Esophagus muscularis mucosa (tissue), 4 donors: ENCODE data around the gene RAD51C. TPM values are rescaled to one million over a fixed set of nuclear protein-coding genes. Genes with fewer than 3 reads are reported as not detected.
A peak's percentile ranks its signal among the peaks of the same experiment; 100 is the strongest.

ENCODE experiments used
- DNase-seq: peaks from one replicate; pipeline ENCODE4 v3.0.0-alpha.2; 2017; ENCODE audit errors: extremely low spot score
- H3K27ac ChIP-seq, 4 donors: fragments of 200-600 bp; sonication (generic); replicated peaks in 1 of 4; 1 replicate in 3 of 4; 2 replicates in 1 of 4; pipeline ENCODE4 v1.5.1; 2016 to 2019; ENCODE audit warnings: mild to moderate bottlenecking in 1 of 4
- H3K27me3 ChIP-seq, 4 donors: fragments of 200-600 bp; sonication (generic); one replicate each; pipeline versions ENCODE4 v1.5.1 to v1.6.0; 2016 to 2019
- H3K36me3 ChIP-seq, 4 donors: fragments of 200-600 bp; sonication (generic); one replicate each; pipeline ENCODE4 v1.5.1; 2016 to 2019
- H3K4me1 ChIP-seq, 4 donors: fragments of 200-600 bp; sonication (generic); one replicate each; pipeline ENCODE4 v1.5.1; 2016 to 2019
- H3K4me3 ChIP-seq, 4 donors: fragments of 200-600 bp; sonication (generic); 1 replicate in 2 of 4; 2 replicates in 2 of 4; pipeline ENCODE4 v1.5.1; 2016 to 2019; ENCODE audit warnings: mild to moderate bottlenecking in 4 of 4, moderate library complexity in 1 of 4
- H3K9me3 ChIP-seq, 4 donors: fragments of 200-600 bp; sonication (generic); 1 replicate in 3 of 4; 2 replicates in 1 of 4; pipeline ENCODE4 v1.5.1; 2016 to 2019
- CTCF ChIP-seq, 3 experiments: fragments of 200-600 bp in 2 of 3; fragments of 450-650 bp in 1 of 3; sonication (generic) in 2 of 3; IDR thresholded peaks; one replicate each; pipeline ENCODE4 v1.5.1; 2017 to 2019; ENCODE audit warnings: antibody characterized with exemption in 3 of 3, mild to moderate bottlenecking in 2 of 3, moderate library complexity in 1 of 3
- EP300 ChIP-seq: sonication (generic); formaldehyde crosslinking; IDR thresholded peaks from one replicate; pipeline ENCODE4 v1.6.1; 2017; ENCODE audit warnings: antibody characterized with exemption
- POLR2A ChIP-seq: fragments of 450-650 bp; IDR thresholded peaks from one replicate; pipeline ENCODE4 v1.6.1; 2017; ENCODE audit warnings: antibody characterized with exemption, moderate library complexity, mild to moderate bottlenecking, low read depth
- POLR2AphosphoS5 ChIP-seq, 2 donors: sonication (generic); formaldehyde crosslinking; IDR thresholded peaks; one replicate each; pipeline ENCODE4 v1.6.1; 2017; ENCODE audit warnings: antibody characterized with exemption in 2 of 2
- WGBS: methylation state at CpG from one replicate; pipeline ENCODE4 v1.1.5; 2018; 5-methylcytosine and 5-hydroxymethylcytosine counted together
- intact Hi-C: fragments of 100-400 bp; cut with DNase I; formaldehyde crosslinking; loops from one replicate; pipeline ENCODE4 v1.15.1; 2023
- total RNA-seq, 4 donors: library from RNA; depleted of rRNA; stranded (reverse); fragments of >200 nt; gene quantifications; one replicate each; pipeline versions ENCODE4 v1.1.0 to v1.2.1, GENCODE V29; 2016

The RAD51C gene
- total RNA-seq, 4 donors from 2014 or later, result 20.1 to 27.0 (median 21.4) TPM

GRCh38 chr17:58665946-58666857, 26.2 kb upstream of the RAD51C start:
- WGBS, result 89% methylated on average over 25 of the region's 25 CpGs
- Histone ChIP-seq H3K27me3 (no peaks in the 10 kb centered on the region), H3K36me3 (no peaks in the 10 kb centered on the region), H3K4me3 (peak overlapping the region in 1 of 4 donors; percentile 14), H3K9me3 (no peaks in the 10 kb centered on the region), H3K4me1 (no peaks in the 10 kb centered on the region), H3K27ac (peak overlapping the region in 2 of 4 donors; percentile 13 to 26)
- no peak for DNase-seq
- no peak for TF ChIP-seq POLR2AphosphoS5 (IDR thresholded peaks at IDR 0.05)
- no peak for TF ChIP-seq EP300
- TF ChIP-seq CTCF (IDR thresholded peaks at IDR 0.05), result no peak
- no peak for TF ChIP-seq POLR2A
- intact Hi-C loops, result no loop called here

- Histone ChIP-seq H3K27me3 (no peaks in the 10 kb centered on the region), H3K4me1 (no peaks in the 10 kb centered on the region), H3K4me3 (peak overlapping the region in 1 of 4 donors; percentile 14), H3K27ac (peak overlapping the region in 2 of 4 donors; percentile 13 to 26), H3K9me3 (no peaks in the 10 kb centered on the region), H3K36me3 (no peaks in the 10 kb centered on the region)
- 66% methylated on average over 19 of the region's 19 CpGs for WGBS
- no peak for DNase-seq
- TF ChIP-seq POLR2AphosphoS5 (IDR thresholded peaks at IDR 0.05) (no peak), POLR2A (no peak), CTCF (IDR thresholded peaks at IDR 0.05) (no peak), EP300 (no peak)
- intact Hi-C loops, result no loop called here
Observed at GRCh38 chr17:58666858-58667267, 25.5 kb upstream of the RAD51C start.

GRCh38 chr17:58667934-58668597, 24.3 kb upstream of the RAD51C start:
- H3K36me3 ChIP-seq, result no peaks in the 10 kb centered on the region
- TF ChIP-seq EP300, result no peak
- TF ChIP-seq POLR2AphosphoS5 (IDR thresholded peaks at IDR 0.05), result no peak
- TF ChIP-seq POLR2A, result no peak
- TF ChIP-seq CTCF (IDR thresholded peaks at IDR 0.05), result no peak
- no peak overlapping the region for H3K27ac ChIP-seq
- WGBS, result 82% methylated on average over 1 of the region's 1 CpG
- intact Hi-C loops, result no loop called here
- no peak for DNase-seq
- no peaks in the 10 kb centered on the region for H3K27me3 ChIP-seq
- H3K9me3 ChIP-seq, result no peaks in the 10 kb centered on the region
- no peak overlapping the region for H3K4me3 ChIP-seq
- no peaks in the 10 kb centered on the region for H3K4me1 ChIP-seq

GRCh38 chr17:58668598-58668935, 23.8 kb upstream of the RAD51C start:
- 86% methylated on average over 2 of the region's 2 CpGs for WGBS
- no peak for DNase-seq

More at GRCh38 chr17:58668598-58668935, 23.8 kb upstream of the RAD51C start:
- Histone ChIP-seq H3K27me3 (no peaks in the 10 kb centered on the region), H3K36me3 (no peaks in the 10 kb centered on the region), H3K4me1 (no peaks in the 10 kb centered on the region), H3K27ac (no peak overlapping the region), H3K4me3 (no peak overlapping the region), H3K9me3 (no peaks in the 10 kb centered on the region)
- TF ChIP-seq POLR2A, result no peak
- no peak for TF ChIP-seq EP300
- TF ChIP-seq POLR2AphosphoS5 (IDR thresholded peaks at IDR 0.05), result no peak
- no peak for TF ChIP-seq CTCF (IDR thresholded peaks at IDR 0.05)
- intact Hi-C loops, result no loop called here
